IgD-negative memory B cell (primary cell): Measurements from ENCODE around the gene RARRES2. TPM values are rescaled to one million over a fixed set of nuclear protein-coding genes. Genes with fewer than 3 reads are reported as not detected.

Source experiments
- H3K27ac Mint-ChIP-seq, 3 donors: one replicate each; pipeline ENCODE4 v1.8.0; 2020 to 2022; ENCODE audit warnings: mild to moderate bottlenecking in 3 of 3, mixed read lengths in 3 of 3, moderate library complexity in 1 of 3
- H3K27me3 Mint-ChIP-seq: one replicate; pipeline ENCODE4 v1.8.0; 2021; ENCODE audit warnings: mixed read lengths
- H3K36me3 Mint-ChIP-seq: one replicate; pipeline ENCODE4 v1.8.0; 2020; ENCODE audit warnings: mild to moderate bottlenecking, mixed read lengths
- H3K4me1 Mint-ChIP-seq, 3 donors: one replicate each; pipeline ENCODE4 v1.8.0; 2020 to 2022; ENCODE audit warnings: mixed read lengths in 3 of 3, mild to moderate bottlenecking in 1 of 3
- H3K4me3 Mint-ChIP-seq, 4 donors: one replicate each; pipeline ENCODE4 v1.8.0; 2020 to 2022; ENCODE audit warnings: mild to moderate bottlenecking in 4 of 4, mixed read lengths in 4 of 4, moderate library complexity in 3 of 4
- H3K9me3 Mint-ChIP-seq, 3 donors: one replicate each; pipeline ENCODE4 v1.8.0; 2020 to 2021; ENCODE audit warnings: mixed read lengths in 3 of 3, mild to moderate bottlenecking in 1 of 3
- polyA plus RNA-seq: library from polyadenylated mRNA; unstranded; fragments of 300-500 nt; fragmentation: Illumina TruSeq; gene quantifications from one replicate; pipeline ENCODE4 v1.2.3, GENCODE V29; 2021

The RARRES2 gene
- polyA plus RNA-seq, 1 donor from 2014 or later: not detected

DNA sequence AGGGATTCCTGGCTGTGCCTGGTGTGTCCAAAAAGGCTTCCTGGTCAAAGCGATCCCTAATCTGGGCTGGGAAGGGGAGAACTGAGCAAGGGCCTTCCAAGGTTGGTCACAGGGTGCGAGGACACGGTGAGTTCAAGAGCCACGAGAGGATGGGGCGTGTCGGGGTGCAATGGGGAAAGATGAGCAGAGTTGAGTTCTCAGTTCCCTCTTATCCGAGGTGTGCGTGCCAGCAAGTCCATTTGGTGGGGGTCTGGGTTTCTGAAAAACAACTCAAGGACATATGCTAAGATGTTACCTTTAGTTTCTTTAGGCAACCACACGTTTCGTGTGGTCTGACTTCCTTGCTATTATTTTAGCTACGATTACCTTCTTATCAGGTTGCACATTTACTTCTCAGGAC lies 39.0 kb upstream of the RARRES2 start:
- Mint-ChIP-seq H3K9me3 (no peaks in the 10 kb centered on the region), H3K27ac (peak overlapping the region; percentile 41 to 93 (median 74))

GRCh38 chr7:150379441-150380379 lies 38.3 kb upstream of the RARRES2 start:
- H3K27me3 Mint-ChIP-seq: peaks cover 1% of the 10 kb centered on the region
- no peaks in the 10 kb centered on the region for H3K9me3 Mint-ChIP-seq

More for the DNA sequence above, 39.0 kb upstream of the RARRES2 start:
- no peaks in the 10 kb centered on the region for H3K36me3 Mint-ChIP-seq
- peaks cover 43 to 51% (median 46%) of the 10 kb centered on the region in 3 donors for H3K4me1 Mint-ChIP-seq
- peaks cover 1% of the 10 kb centered on the region for H3K27me3 Mint-ChIP-seq
- H3K4me3 Mint-ChIP-seq: peak overlapping the region; percentile 82 to 99 (median 92)

GRCh38 chr7:150378853-150379440 lies 37.5 kb upstream of the RARRES2 start, which contains the start of gene ZNF775:
TSS of gene ZNF775 (plus strand) at chr7:150379330. CDS start at chr7:150388471, 9,141 bp downstream.
- peaks cover 3% of the 10 kb centered on the region for H3K36me3 Mint-ChIP-seq
- peak within 1 kb of the TSS; percentile 87 to 99 (median 92) for H3K4me3 Mint-ChIP-seq
- peaks cover 46 to 49% (median 46%) of the 10 kb centered on the region in 3 donors for H3K4me1 Mint-ChIP-seq
- H3K9me3 Mint-ChIP-seq: no peaks in the 10 kb centered on the region
- peak within 1 kb of the TSS; percentile 89 to 96 (median 93) for H3K27ac Mint-ChIP-seq
- peaks cover 1% of the 10 kb centered on the region for H3K27me3 Mint-ChIP-seq

More at GRCh38 chr7:150379441-150380379, 38.3 kb upstream of the RARRES2 start:
- peaks cover 43 to 53% (median 46%) of the 10 kb centered on the region in 3 donors for H3K4me1 Mint-ChIP-seq
- H3K27ac Mint-ChIP-seq: peak overlapping the region; percentile 41 to 93 (median 74)
- H3K36me3 Mint-ChIP-seq: no peaks in the 10 kb centered on the region
- peak overlapping the region; percentile 82 to 99 (median 92) for H3K4me3 Mint-ChIP-seq

DNA sequence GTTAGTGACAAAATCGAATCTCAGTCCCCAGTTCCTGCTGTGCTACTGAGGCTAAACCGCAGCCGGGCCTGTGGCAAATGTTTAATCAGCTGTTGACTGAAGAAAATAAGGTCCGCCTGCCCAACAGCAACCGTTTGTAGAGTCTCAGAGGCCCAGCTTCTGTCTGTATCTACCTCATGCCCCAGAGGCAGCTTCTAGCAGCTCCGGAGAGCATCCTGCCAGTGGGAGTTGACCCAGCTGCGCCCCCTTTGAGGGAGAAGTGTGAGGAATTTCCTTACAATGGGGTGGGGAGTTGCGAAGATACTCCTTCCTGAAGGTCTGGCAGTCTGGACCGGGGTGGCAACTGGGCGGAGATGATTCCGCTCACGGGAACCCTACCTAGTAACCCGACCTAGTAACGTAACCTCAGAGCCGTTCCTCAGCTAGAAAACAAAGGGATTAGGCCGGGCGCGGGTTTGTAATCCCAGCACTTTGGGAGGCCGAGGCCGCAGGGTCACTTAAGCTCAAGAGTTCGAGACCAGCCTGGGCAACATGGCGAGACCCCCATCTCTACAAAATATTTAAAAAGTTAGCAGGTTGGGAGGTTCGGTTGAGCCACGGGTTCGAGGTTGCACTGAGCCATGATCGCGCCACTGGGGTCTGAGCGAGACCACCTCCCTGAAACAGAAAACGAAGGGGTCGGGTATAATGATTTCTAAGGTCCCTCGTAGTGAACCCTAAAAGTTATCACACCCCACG lies 36.9 kb upstream of the RARRES2 start:
- Mint-ChIP-seq H3K27me3 (peaks cover 1% of the 10 kb centered on the region), H3K4me3 (peak overlapping the region; percentile 82 to 93 (median 88)), H3K27ac (peak overlapping the region; percentile 89 to 96 (median 92)), H3K36me3 (peaks cover 3% of the 10 kb centered on the region), H3K9me3 (no peaks in the 10 kb centered on the region), H3K4me1 (peaks cover 48 to 52% (median 49%) of the 10 kb centered on the region in 3 donors)

GRCh38 chr7:150377635-150378034 lies 36.2 kb upstream of the RARRES2 start:
- H3K9me3 Mint-ChIP-seq: no peaks in the 10 kb centered on the region
- H3K27me3 Mint-ChIP-seq: peaks cover 1% of the 10 kb centered on the region
- H3K4me1 Mint-ChIP-seq: peaks cover 42 to 51% (median 43%) of the 10 kb centered on the region in 3 donors
- H3K36me3 Mint-ChIP-seq: peaks cover 3% of the 10 kb centered on the region
- peak overlapping the region; percentile 89 to 96 (median 92) for H3K27ac Mint-ChIP-seq
- peak overlapping the region; percentile 82 to 93 (median 88) for H3K4me3 Mint-ChIP-seq

DNA sequence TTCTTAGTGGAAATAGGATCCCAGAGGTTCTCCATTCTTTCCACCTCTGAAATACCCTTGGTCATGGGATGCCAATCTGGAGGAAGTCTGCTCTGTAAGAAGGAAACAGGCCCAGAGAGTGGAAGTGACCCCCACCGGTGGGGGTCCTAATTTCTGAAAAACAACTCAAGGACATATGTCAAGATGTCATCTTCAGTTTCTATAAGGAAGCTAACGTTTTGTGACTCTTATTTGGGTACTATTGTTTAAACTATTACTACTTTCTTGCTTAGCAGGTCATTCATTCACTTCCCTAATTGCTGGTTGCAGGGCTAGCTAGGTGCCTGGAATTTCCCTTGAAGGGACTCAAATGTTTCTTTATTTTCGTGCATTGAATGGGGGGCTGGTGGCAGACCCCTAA lies 35.8 kb upstream of the RARRES2 start:
- Mint-ChIP-seq H3K4me3 (peak overlapping the region; percentile 82 to 93 (median 88)), H3K4me1 (peaks cover 39 to 50% (median 40%) of the 10 kb centered on the region in 3 donors), H3K27ac (peak overlapping the region; percentile 89 to 96 (median 92)), H3K27me3 (peaks cover 1% of the 10 kb centered on the region), H3K9me3 (no peaks in the 10 kb centered on the region), H3K36me3 (peaks cover 3% of the 10 kb centered on the region)

- Mint-ChIP-seq H3K27ac (peak overlapping the region; percentile 78 to 92 (median 89)), H3K9me3 (no peaks in the 10 kb centered on the region), H3K36me3 (peaks cover 3% of the 10 kb centered on the region), H3K27me3 (peaks cover 1% of the 10 kb centered on the region), H3K4me3 (peak overlapping the region in 3 of 4 donors; percentile 0 to 87 (median 79)), H3K4me1 (peaks cover 37 to 50% (median 37%) of the 10 kb centered on the region in 3 donors)
These were observed 35.1 kb upstream of the RARRES2 start for GRCh38 chr7:150376560-150376959.

- Mint-ChIP-seq H3K36me3 (peaks cover 4% of the 10 kb centered on the region), H3K27ac (peak overlapping the region; percentile 89 to 93 (median 92)), H3K4me1 (peaks cover 35 to 50% (median 37%) of the 10 kb centered on the region in 3 donors), H3K9me3 (no peaks in the 10 kb centered on the region), H3K4me3 (peak overlapping the region in 2 of 4 donors; percentile 0 to 87), H3K27me3 (peaks cover 1% of the 10 kb centered on the region)
These were observed 34.5 kb upstream of the RARRES2 start for GRCh38 chr7:150375662-150376521.

DNA sequence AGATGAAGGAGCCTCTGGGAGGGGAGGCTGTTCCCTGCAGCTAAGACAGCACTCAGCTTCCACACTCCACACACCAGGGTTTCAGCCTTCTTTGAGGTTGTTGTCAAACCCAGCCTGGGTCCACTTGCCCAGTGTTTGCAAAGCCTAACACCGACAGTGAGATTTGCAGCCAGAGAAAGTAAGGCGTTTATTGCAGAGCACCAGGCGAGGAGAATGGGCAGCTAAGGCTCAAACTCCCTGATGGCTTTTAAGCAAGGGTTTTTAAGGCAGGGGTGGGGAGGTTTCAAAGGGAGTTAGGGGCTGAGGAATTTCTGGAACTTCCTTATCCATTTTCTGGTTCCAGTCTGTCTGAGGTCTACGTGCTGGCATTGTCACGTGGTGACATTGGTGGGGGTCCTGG lies 33.0 kb upstream of the RARRES2 start:
- Mint-ChIP-seq H3K4me3 (peak overlapping the region in 1 of 4 donors; percentile 87), H3K9me3 (no peaks in the 10 kb centered on the region)

GRCh38 chr7:150374026-150374425 lies 32.6 kb upstream of the RARRES2 start:
- peaks cover 7% of the 10 kb centered on the region for H3K36me3 Mint-ChIP-seq
- H3K4me1 Mint-ChIP-seq: peaks cover 31 to 48% (median 35%) of the 10 kb centered on the region in 3 donors
- H3K27ac Mint-ChIP-seq: peak overlapping the region in 1 of 3 donors; percentile 89
- H3K4me3 Mint-ChIP-seq: peak overlapping the region in 1 of 4 donors; percentile 87
- peaks cover 1% of the 10 kb centered on the region for H3K27me3 Mint-ChIP-seq
- H3K9me3 Mint-ChIP-seq: no peaks in the 10 kb centered on the region

More for the DNA sequence above, 33.0 kb upstream of the RARRES2 start:
- H3K36me3 Mint-ChIP-seq: peaks cover 7% of the 10 kb centered on the region
- peaks cover 30 to 44% (median 34%) of the 10 kb centered on the region in 3 donors for H3K4me1 Mint-ChIP-seq
- H3K27ac Mint-ChIP-seq: peak overlapping the region in 1 of 3 donors; percentile 89
- H3K27me3 Mint-ChIP-seq: peaks cover 1% of the 10 kb centered on the region

- H3K27me3 Mint-ChIP-seq: peaks cover 1% of the 10 kb centered on the region
- no peaks in the 10 kb centered on the region for H3K9me3 Mint-ChIP-seq
- peaks cover 7% of the 10 kb centered on the region for H3K36me3 Mint-ChIP-seq
- peak overlapping the region in 3 of 4 donors; percentile 68 to 87 (median 84) for H3K4me3 Mint-ChIP-seq
- H3K4me1 Mint-ChIP-seq: peaks cover 30 to 47% (median 34%) of the 10 kb centered on the region in 3 donors
- peak overlapping the region; percentile 53 to 91 (median 89) for H3K27ac Mint-ChIP-seq
These were observed 31.8 kb upstream of the RARRES2 start for GRCh38 chr7:150373049-150373801.

- Mint-ChIP-seq H3K36me3 (peaks cover 7% of the 10 kb centered on the region), H3K4me3 (peak overlapping the region in 2 of 4 donors; percentile 65 to 87), H3K9me3 (no peaks in the 10 kb centered on the region), H3K4me1 (peaks cover 27 to 45% (median 32%) of the 10 kb centered on the region in 3 donors), H3K27ac (peak overlapping the region; percentile 53 to 91 (median 89)), H3K27me3 (peaks cover 1% of the 10 kb centered on the region)
These were observed 31.0 kb upstream of the RARRES2 start for GRCh38 chr7:150372271-150373048.
